Measurements from ENCODE around the gene TMEM147. TPM values are rescaled to one million over a fixed set of nuclear protein-coding genes. Genes with fewer than 3 reads are reported as not detected.

Gene TMEM147, protein sequence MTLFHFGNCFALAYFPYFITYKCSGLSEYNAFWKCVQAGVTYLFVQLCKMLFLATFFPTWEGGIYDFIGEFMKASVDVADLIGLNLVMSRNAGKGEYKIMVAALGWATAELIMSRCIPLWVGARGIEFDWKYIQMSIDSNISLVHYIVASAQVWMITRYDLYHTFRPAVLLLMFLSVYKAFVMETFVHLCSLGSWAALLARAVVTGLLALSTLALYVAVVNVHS
- 10 to 100 TPM; 81.4 to 99.2 (median 94.4) TPM for polyA plus RNA-seq (ENCODE audit: insufficient read length in 3 of 3)
- long read RNA-seq, donor 1, transcript TMEM147-201 (7 exons, 899 nt): major isoform, 44 of 92 reads
- long read RNA-seq, donor 1, partial matches to known transcripts: 37 of 92 reads
- long read RNA-seq, donor 1, other reads (novel, unspliced or antisense): 0 of 92 reads
- long read RNA-seq, donor 2, transcript TMEM147-202 (6 exons, 935 nt): minor isoform, 5 of 86 reads
- long read RNA-seq, donor 2, transcript TMEM147-207 (2 exons, 1,783 nt): minor isoform, 6 of 86 reads
- long read RNA-seq, donor 2, transcript TMEM147-201 (7 exons, 899 nt): major isoform, 43 of 86 reads
- long read RNA-seq, donor 2, partial matches to known transcripts: 29 of 86 reads
- long read RNA-seq, donor 2, other reads (novel, unspliced or antisense): 0 of 86 reads
- long read RNA-seq, donor 3, transcript TMEM147-201 (7 exons, 899 nt): major isoform, 102 of 198 reads
- long read RNA-seq, donor 3, transcript TMEM147-207 (2 exons, 1,783 nt): minor isoform, 6 of 198 reads
- long read RNA-seq, donor 3, transcript TMEM147-202 (6 exons, 935 nt): minor isoform, 7 of 198 reads
- long read RNA-seq, donor 3, partial matches to known transcripts: 79 of 198 reads
- long read RNA-seq, donor 3, other reads (novel, unspliced or antisense): 0 of 198 reads
- long read RNA-seq, donor 4, transcript TMEM147-202 (6 exons, 935 nt): minor isoform, 5 of 111 reads
- long read RNA-seq, donor 4, transcript TMEM147-201 (7 exons, 899 nt): major isoform, 45 of 111 reads
- long read RNA-seq, donor 4, partial matches to known transcripts: 50 of 111 reads
- long read RNA-seq, donor 4, other reads (novel, unspliced or antisense): 0 of 111 reads
- long read RNA-seq, donor 5, transcript TMEM147-207 (2 exons, 1,783 nt): minor isoform, 6 of 208 reads
- long read RNA-seq, donor 5, transcript TMEM147-201 (7 exons, 899 nt): major isoform, 114 of 208 reads
- long read RNA-seq, donor 5, partial matches to known transcripts: 77 of 208 reads
- long read RNA-seq, donor 5, other reads (novel, unspliced or antisense): 0 of 208 reads
- long read RNA-seq, donor 6, transcript TMEM147-207 (2 exons, 1,783 nt): minor isoform, 5 of 97 reads
- long read RNA-seq, donor 6, transcript TMEM147-201 (7 exons, 899 nt): major isoform, 44 of 97 reads
- long read RNA-seq, donor 6, partial matches to known transcripts: 41 of 97 reads
- long read RNA-seq, donor 6, other reads (novel, unspliced or antisense): 0 of 97 reads
- long read RNA-seq, donor 7, transcript TMEM147-201 (7 exons, 899 nt): major isoform, 75 of 151 reads
- long read RNA-seq, donor 7, partial matches to known transcripts: 61 of 151 reads
- long read RNA-seq, donor 7, other reads (novel, unspliced or antisense): 0 of 151 reads
- long read RNA-seq, donor 8, transcript TMEM147-201 (7 exons, 899 nt): major isoform, 114 of 239 reads
- long read RNA-seq, donor 8, transcript TMEM147-207 (2 exons, 1,783 nt): minor isoform, 7 of 239 reads
- long read RNA-seq, donor 8, transcript TMEM147-202 (6 exons, 935 nt): minor isoform, 8 of 239 reads
- long read RNA-seq, donor 8, partial matches to known transcripts: 98 of 239 reads
- long read RNA-seq, donor 8, other reads (novel, unspliced or antisense): 0 of 239 reads
- long read RNA-seq, donor 9, transcript TMEM147-201 (7 exons, 899 nt): major isoform, 63 of 122 reads
- long read RNA-seq, donor 9, partial matches to known transcripts: 50 of 122 reads
- long read RNA-seq, donor 9, other reads (novel, unspliced or antisense): 0 of 122 reads
- long read RNA-seq, donor 10, transcript TMEM147-201 (7 exons, 899 nt): major isoform, 68 of 149 reads
- long read RNA-seq, donor 10, transcript TMEM147-207 (2 exons, 1,783 nt): minor isoform, 6 of 149 reads
- long read RNA-seq, donor 10, partial matches to known transcripts: 66 of 149 reads
- long read RNA-seq, donor 10, other reads (novel, unspliced or antisense): 0 of 149 reads
- long read RNA-seq, donor 11, transcript TMEM147-201 (7 exons, 899 nt): major isoform, 53 of 104 reads
- long read RNA-seq, donor 11, partial matches to known transcripts: 45 of 104 reads
- long read RNA-seq, donor 11, other reads (novel, unspliced or antisense): 0 of 104 reads
- long read RNA-seq, donor 12, transcript TMEM147-201 (7 exons, 899 nt): major isoform, 28 of 51 reads
- long read RNA-seq, donor 12, partial matches to known transcripts: 17 of 51 reads
- long read RNA-seq, donor 12, other reads (novel, unspliced or antisense): 0 of 51 reads
- long read RNA-seq, donor 13, transcript TMEM147-201 (7 exons, 899 nt): major isoform, 135 of 236 reads
- long read RNA-seq, donor 13, transcript TMEM147-202 (6 exons, 935 nt): minor isoform, 12 of 236 reads
- long read RNA-seq, donor 13, transcript TMEM147-207 (2 exons, 1,783 nt): minor isoform, 8 of 236 reads
- long read RNA-seq, donor 13, partial matches to known transcripts: 71 of 236 reads
- long read RNA-seq, donor 13, other reads (novel, unspliced or antisense): 0 of 236 reads
- long read RNA-seq, donor 14, transcript TMEM147-201 (7 exons, 899 nt): major isoform, 80 of 132 reads
- long read RNA-seq, donor 14, partial matches to known transcripts: 39 of 132 reads
- long read RNA-seq, donor 14, other reads (novel, unspliced or antisense): 0 of 132 reads
- long read RNA-seq, donor 15, transcript TMEM147-201 (7 exons, 899 nt): major isoform, 37 of 68 reads
- long read RNA-seq, donor 15, partial matches to known transcripts: 24 of 68 reads
- long read RNA-seq, donor 15, other reads (novel, unspliced or antisense): 0 of 68 reads
- long read RNA-seq, donor 16, transcript TMEM147-201 (7 exons, 899 nt): major isoform, 144 of 309 reads
- long read RNA-seq, donor 16, transcript TMEM147-202 (6 exons, 935 nt): minor isoform, 10 of 309 reads
- long read RNA-seq, donor 16, transcript TMEM147-207 (2 exons, 1,783 nt): minor isoform, 5 of 309 reads
- long read RNA-seq, donor 16, partial matches to known transcripts: 134 of 309 reads
- long read RNA-seq, donor 16, other reads (novel, unspliced or antisense): 10 of 309 reads

DNA sequence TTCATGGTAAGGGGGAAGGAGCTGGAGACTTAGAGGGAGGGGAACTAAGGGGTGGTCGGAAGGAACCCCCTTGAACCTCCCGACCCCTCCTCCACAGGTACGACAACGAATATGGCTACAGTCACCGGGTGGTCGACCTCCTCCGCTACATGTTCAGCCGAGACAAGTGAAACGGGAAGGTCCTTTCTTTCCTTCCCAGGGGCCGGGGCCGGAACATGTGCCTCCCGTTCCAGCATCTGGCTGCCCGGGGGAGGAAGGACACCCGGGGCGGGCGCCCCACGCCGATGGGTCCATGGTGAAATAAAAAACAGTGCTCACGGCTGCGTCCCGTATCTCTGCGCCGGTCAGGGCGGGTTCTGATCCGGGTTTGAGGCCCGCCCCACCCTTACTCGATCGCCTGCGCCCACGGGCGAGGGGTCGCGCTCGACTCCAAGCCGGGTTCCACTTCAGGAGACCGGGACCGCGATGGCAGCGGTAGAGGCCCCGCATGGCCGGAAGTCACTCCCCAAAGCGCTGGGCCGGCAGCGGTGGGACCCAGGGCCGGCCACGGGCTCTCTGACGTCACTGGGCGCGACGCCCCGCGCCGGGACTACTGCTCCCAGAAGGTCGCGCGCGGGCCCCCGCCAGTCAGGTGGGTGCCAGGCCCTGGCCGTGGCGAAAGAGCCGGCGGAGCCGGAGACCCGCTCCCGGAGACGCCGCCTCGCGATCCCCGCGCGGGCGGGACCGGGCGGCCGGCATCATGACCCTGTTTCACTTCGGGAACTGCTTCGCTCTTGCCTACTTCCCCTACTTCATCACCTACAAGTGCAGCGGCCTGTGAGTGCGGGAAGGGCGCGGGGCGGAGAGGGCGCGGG, at the start of gene TMEM147:
TMEM147 (plus strand) TSS at position 626 of the 854 bp plus-strand sequence; CDS start at position 740, 114 bp downstream.
- DNase-seq (ENCODE audit: extremely low read depth in 1 of 11, low read depth in 9 of 11, low spot score in 4 of 11): peak; percentile 62 to 87 (median 85)

DNA sequence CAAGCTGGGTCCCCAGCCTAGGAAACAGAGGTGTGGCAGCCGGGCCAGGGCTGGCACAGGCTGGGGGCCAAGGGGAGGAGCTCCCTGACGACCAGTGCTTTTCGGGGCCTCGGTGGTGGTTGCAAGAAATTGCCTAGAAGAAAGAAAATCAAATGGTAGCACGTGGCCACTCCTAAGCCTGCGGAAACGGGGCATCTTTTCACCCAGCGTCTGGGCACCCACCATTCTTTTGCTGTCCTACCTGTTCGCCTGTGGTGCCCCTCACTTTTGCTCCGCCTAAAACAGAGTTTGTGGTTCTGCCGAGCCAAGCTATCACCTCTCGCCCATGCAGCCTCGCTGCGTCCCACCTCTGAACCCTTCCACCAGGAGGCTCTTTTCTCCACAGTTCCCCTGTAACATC, 48.0 kb upstream of the TMEM147 start:
- no peak for DNase-seq (ENCODE audit: extremely low read depth in 1 of 11, low read depth in 9 of 11, low spot score in 4 of 11)

GRCh38 chr19:35498220-35498619, 47.2 kb upstream of the TMEM147 start:
- DNase-seq (ENCODE audit: extremely low read depth in 1 of 11, low read depth in 9 of 11, low spot score in 4 of 11): no peak

GRCh38 chr19:35498984-35499527, 46.4 kb upstream of the TMEM147 start:
- no peak for DNase-seq (ENCODE audit: extremely low read depth in 1 of 11, low read depth in 9 of 11, low spot score in 4 of 11)

GRCh38 chr19:35500611-35501010, 44.8 kb upstream of the TMEM147 start:
- DNase-seq (ENCODE audit: extremely low read depth in 1 of 11, low read depth in 9 of 11, low spot score in 4 of 11): no peak

GRCh38 chr19:35501684-35502083, 43.7 kb upstream of the TMEM147 start:
- DNase-seq (ENCODE audit: extremely low read depth in 1 of 11, low read depth in 9 of 11, low spot score in 4 of 11): no peak

GRCh38 chr19:35502751-35503150, 42.7 kb upstream of the TMEM147 start:
- DNase-seq (ENCODE audit: extremely low read depth in 1 of 11, low read depth in 9 of 11, low spot score in 4 of 11): no peak

GRCh38 chr19:35506011-35506410, 39.4 kb upstream of the TMEM147 start:
- DNase-seq (ENCODE audit: extremely low read depth in 1 of 11, low read depth in 9 of 11, low spot score in 4 of 11): no peak

- no peak for DNase-seq (ENCODE audit: extremely low read depth in 1 of 11, low read depth in 9 of 11, low spot score in 4 of 11)
These were observed 37.9 kb upstream of the TMEM147 start for GRCh38 chr19:35507561-35507960.

- no peak for DNase-seq (ENCODE audit: extremely low read depth in 1 of 11, low read depth in 9 of 11, low spot score in 4 of 11)
These were observed 37.3 kb upstream of the TMEM147 start for GRCh38 chr19:35508129-35508528.

DNA sequence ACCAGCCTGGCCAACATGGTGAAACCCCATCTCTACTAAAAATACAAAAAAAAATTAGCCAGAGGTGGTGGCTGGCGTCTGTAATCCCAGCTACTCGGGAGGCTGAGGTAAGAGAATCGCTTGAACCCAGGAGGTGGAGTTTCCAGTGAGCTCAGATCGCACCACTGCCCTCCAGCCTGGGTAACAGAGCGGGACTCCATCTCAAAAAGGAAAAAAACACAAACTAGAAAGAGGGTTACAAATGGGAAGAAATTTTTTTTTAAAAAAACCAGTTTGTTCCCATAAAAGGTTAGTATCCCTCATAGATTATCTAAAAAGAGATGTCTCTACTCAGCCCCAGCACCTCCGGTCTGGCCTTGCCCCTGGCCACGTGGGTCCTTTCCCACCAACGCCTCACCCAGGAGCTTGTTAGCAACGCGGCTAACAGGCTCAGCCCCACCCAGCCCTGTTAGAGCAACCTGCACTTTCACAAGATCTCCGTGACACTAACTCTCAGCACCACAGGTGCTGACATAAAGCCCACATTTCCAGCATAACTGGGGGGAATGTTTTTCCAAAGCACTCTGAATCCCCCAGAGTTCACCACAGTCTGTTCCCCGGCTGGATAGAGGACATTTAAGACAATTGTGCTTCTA, 36.3 kb upstream of the TMEM147 start:
- DNase-seq (ENCODE audit: extremely low read depth in 1 of 11, low read depth in 9 of 11, low spot score in 4 of 11): peak in 1 of 11 donors; percentile 34

DNA sequence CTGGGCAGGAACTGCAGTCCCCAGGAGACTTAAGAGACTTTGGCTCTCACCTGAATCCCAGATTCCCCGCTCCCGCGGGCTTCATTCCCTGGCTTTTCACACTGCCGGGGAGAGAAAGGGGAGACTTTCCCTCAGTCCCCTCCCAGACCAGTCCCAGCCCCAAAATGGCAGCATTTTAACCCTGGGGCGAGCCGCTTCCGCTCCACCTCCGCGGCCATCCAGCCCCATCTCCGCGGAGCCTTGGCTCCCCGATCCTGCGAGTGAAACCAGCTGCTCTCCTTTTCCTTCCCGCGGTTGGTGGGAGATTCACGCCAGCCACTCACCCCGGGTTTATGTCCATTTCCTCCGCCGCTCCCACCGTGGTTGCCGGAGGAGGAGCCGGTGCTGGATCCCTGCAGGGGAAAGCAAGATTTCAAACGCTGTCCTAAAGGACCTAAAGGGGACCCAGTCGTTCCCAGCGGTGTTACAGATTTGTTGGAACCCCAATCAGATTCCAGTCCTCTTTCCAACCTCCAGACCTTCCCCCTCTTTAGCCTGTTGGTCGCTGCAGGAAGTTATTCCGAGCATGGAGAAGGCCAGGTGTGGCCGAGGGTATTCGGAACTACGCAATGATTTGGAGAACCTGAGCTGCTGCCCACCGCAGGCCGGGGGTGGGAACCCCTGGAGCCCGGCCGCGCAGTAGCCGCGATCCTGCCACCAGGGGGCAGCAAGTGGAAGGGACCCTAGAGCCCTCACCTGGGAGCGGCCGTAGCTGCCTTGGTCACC, 35.4 kb upstream of the TMEM147 start:
- peak; percentile 59 to 87 (median 82) for DNase-seq (ENCODE audit: extremely low read depth in 1 of 11, low read depth in 9 of 11, low spot score in 4 of 11)

DNA sequence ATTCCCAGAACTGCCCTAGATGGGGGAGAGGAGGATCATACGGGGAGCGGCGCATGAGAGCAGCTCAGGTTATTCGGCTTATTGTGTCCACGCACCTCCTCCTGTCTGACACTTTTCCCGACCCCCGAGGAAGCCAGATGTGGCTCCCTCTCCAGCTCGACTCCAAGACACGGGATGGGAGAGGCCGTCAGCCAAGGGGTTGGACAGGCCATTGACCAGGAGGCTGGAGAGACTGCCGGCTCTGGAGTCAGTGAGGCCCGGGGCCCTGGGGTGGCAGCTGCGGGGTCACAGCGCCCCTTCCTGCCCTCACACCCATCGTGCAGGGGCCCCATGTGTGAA, 34.8 kb upstream of the TMEM147 start:
- DNase-seq (ENCODE audit: extremely low read depth in 1 of 11, low read depth in 9 of 11, low spot score in 4 of 11): no peak
